ENCODE results near the gene PRIMA1.

PRIMA1 gene

DNA sequence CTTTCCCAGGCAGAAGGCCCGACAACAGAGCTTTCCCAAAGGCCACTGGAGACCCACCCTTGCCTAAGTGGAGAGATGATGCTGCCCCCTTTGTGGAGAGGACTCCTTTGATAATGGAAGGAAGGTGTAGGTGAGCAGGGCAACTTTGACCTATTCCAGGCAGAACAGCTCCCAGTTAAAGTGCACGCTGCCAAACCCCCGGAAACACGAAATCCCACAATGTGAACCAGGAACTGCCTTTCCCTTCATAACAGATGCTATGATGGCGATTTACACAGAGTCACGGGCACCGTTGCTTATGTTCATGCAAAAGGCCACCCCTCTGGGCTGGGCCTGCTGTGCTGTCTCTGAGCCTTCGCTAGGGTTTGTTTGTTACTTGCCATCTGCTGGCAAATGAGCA, 34.6 kb downstream of the PRIMA1 start:
- no peak for DNase-seq (ENCODE audit: low spot score)

DNA sequence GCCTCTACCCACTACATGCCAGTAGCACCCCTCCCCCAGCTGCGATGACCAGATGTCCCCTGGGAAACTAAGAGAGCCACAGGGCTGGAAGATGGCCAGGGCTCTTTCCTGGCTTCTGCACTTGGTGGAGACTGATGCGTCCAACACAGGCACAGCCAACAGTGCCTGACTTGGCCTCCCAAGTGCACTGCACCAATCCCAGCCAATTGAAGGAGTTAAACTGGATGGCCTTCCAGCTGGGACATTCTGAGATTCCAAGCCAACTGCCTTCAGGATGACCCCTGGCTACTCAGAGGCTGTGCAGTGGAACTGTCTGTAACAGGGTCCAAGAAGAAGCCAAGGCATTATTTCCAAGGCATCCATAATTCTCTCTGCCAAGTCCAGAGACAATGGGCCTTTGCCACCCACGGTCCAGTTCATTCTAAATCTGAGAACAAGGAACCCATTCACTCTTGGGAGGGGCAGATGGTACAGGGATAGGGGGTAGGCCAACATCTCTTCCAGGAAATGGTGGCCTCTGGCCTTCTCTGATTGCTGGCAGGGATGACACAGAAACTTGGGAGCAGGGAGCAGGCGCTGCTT, 35.2 kb downstream of the PRIMA1 start:
- DNase-seq (ENCODE audit: low spot score), result no peak

GRCh38 chr14:93751946-93752655, 36.2 kb downstream of the PRIMA1 start:
- no peak for DNase-seq (ENCODE audit: low spot score)

DNA sequence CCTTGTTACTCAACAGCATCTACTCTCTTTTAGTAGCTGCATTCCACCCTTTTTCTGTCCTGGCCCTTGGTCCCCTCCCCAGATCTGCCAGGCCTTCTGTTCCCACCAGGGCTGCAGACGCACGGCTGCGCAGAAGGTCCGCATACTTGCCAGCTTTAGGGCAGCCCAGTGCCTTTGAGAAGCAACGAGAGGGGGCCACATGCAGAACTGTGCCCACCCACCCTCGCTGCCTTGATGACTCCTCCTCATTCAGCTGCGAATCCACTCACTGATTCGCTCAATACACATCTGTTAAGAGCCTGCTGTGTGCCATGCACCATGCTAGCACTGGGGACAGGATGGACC, 39.2 kb downstream of the PRIMA1 start:
- no peak for DNase-seq (ENCODE audit: low spot score)

DNA sequence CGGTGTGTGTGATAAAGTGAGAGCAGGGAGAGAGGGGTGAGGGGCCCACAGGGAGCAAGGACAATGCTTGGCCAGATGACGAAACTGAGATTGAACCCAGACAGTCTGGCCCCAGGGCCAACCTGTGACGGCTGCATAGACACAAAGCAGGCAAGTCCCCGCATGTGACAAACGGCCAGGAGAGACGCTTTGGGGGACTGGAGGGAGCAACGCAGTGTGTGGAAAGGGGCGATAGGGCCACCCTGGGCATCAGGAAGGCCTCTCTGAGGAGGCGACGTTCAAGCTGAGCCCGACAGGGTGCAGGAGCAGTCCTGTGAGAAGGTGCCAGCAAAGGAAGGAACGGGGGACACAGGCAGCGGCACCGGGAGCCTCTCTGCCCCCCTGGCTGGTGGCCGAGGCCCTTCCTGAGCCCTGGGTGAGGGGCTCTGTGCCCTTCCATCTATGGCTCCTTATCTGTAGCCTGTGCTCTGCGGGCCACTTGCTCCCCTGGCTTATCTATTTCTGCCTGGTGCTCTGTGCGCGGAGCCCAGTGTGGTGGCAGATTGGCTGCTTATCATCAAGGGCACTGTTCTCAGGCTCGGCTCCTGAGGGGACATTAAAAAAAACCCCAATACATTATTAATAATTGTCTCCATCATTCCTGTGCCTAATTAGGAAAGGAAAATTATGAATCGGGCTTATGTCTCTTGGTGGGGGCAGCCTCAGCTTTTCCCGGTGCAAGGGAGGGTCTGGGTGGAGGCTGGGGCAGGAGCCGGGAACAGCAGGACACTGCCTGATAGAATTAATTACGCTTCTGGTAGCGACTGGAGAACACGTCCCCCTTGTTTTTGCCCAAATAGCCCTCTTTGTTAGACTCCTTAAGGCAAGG, 39.8 kb downstream of the PRIMA1 start:
- no peak for DNase-seq (ENCODE audit: low spot score)

DNA sequence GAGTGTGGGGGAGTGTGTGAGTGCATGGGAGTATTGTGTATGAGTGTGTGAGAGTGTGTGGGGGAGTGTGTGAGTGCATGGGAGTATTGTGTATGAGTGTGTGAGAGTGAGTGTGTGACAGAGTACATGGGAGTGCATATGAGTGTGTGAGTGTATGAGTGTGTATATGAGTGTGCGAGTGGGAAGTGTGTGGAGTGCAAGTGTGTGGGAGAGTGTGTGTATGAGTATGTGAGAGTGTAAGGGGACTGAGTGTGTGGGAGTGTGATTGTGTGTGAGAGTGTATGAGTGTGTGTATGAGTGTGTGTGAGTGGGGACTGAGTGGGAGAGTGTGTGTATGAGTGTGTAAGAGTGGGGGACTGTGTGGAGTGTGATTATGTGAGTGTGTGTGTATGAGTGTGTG, 40.7 kb downstream of the PRIMA1 start:
- no peak for DNase-seq (ENCODE audit: low spot score)

DNA sequence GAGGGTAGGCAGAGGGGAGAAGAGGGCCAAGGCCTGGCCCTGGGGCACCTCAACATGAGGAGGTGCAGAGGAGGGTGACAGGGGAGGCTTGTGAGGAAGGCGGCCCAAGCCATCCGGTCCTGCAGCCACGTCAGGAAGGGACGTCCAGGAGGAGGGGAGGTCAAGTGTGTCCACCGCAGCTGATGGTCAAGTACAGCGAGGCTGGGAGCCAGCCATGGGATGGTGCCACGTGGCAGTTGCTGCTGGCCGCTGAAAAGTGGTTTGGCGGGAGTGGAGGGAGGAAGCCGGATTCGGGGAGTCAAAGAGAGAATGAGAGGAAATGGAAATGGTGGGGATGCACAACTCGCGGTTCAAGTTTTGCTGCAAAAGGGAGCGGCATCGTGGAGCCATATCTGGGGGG, 41.2 kb downstream of the PRIMA1 start:
- no peak for DNase-seq (ENCODE audit: low spot score)

DNA sequence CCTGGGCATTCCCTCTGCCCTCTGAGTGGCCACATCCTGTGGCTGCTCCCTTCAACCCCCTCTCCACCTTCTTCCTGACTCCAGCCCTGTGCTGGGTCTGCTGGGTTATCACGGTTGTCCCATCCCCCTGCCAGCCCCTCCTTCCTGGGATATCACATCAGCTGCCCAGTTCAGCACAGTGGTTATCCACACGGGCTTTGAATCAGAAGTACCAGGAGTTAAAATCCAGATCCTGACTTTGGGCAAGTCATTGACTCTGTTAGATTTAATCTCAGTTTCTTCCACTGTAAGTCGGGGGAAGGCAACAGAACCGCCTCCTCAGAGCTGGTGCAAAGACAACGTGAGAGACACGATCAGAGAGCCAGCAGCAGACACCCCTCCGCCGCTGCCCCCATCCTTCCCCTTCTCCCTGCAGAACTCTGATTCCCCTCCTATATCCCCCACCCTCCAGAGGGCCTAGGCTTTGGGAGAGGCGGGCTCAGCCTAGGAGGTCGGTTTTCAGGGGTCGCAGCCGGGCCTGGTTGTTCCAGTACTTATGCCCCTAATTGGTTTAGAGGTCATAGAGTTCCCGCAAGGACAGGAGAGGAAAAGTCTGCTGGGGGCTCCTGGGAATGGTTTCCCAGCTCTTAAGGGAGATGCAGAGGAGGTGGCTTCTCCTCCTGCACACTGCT, 42.5 kb downstream of the PRIMA1 start:
- peak; percentile 49 for DNase-seq (ENCODE audit: low spot score)

GRCh38 chr14:93744876-93745275, 43.4 kb downstream of the PRIMA1 start:
- DNase-seq (ENCODE audit: low spot score), result no peak

DNA sequence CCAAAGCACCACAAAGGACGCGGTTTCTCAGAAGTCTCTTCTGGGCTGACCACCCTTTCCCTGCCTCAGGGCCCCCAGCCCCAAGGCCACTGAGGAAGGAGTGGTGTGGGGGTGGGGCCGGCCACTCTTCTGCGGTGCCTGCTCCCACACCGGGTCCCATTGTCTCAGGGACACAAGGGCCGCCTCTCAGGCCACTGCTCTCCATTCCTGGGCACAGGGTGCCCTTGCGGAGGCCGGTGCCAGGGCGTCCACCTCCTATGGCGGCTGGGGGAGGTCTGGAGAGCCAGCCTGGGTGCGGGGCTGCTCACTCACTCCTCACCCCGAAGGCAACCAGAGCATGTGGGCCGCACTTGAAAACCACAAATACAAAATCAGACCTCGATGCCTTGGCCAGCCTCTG, 44.1 kb downstream of the PRIMA1 start:
- DNase-seq (ENCODE audit: low spot score), result no peak

DNA sequence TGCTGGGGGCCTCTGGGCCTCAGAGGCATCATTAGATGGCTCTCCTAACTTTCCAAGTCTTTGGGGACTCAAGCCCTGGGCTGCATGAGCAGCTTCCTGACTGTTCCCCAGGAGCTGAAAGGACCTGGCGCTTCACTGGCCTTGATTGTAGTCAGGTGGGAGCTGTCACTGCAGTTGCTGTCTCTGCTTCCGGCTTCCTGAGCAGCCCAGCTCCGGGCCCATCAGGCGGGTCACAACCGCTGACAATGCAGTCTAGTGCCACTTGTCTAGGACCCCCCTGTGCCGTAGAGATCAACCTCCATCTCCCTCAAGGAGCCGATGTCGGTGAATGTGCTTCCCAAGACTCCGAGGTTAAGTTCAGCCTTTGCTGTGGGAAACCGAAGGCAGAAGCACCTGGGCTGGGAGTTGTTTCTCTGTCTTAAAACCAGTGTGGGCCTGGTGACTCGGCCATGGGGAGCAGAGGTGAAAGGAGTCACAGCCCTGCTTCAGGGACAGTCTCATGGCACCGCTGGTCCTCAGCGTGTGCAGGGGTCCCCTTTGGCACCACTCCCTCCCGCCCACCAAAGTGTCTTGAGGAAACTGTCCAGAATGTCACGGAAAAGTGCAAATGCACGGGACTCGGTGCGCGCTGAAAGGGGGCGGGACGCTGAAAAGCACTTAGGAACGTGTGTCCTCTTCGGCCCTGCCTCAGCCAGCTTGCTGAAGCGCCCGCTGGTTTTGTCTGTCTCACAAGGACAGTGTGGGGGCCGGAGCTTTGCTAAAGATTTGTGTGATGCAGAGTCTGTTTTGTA, 44.8 kb downstream of the PRIMA1 start:
- no peak for DNase-seq (ENCODE audit: low spot score)

DNA sequence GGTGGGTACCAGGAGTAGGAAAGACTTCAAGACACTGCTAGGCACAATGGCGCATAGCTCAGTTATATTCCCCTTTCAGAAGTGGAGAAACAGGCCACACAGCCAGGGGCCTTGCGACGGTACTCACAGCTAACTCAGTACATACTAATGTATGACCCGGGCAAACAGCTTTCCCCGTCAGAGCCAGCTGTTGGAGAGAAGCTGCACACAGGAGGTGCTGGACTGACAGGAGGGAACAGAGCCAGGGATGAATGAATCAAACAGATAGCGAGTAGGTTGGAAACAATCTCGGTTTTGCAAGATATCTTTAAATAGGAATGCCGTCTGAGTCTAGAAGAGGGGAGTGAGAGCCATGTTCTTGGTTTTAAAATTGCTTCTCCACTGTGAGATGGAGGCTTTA, 45.5 kb downstream of the PRIMA1 start:
- no peak for DNase-seq (ENCODE audit: low spot score)

GRCh38 chr14:93741556-93742230, 46.6 kb downstream of the PRIMA1 start:
- no peak for DNase-seq (ENCODE audit: low spot score)

- DNase-seq (ENCODE audit: low spot score), result no peak
Observed at GRCh38 chr14:93737634-93738033, 50.7 kb downstream of the PRIMA1 start.

DNA sequence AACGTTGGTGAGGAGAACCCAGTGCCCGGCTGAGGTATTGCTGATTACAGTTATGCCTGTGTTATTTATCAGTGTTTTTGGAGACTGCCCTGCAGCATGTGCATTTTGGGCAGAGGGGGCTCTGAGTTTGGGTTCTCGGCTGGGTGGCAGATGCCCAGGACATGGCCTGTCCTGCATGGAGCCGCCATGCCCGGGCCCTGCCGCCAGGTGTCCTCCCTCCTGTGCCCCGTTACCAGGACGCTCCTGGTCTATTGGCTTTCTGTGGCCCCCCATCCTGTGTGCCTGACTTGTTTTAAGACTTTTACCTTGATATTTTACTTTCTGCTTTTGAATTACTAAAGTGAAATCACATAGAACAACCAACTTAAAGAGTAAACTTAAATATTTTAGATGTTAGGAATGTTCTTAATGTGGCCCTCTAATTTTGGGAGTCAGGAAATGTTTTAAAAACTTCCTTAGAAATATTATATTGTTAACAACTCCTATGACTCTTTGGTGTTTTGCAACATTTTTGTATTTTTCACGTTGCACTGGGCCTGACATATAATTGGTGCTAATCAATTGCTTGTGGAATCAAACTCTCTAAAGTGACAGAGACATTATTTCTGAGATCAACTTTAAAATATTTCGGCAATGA, 51.8 kb downstream of the PRIMA1 start:
- no peak for DNase-seq (ENCODE audit: low spot score)

GRCh38 chr14:93735206-93735605, 53.1 kb downstream of the PRIMA1 start:
- no peak for DNase-seq (ENCODE audit: low spot score)

DNA sequence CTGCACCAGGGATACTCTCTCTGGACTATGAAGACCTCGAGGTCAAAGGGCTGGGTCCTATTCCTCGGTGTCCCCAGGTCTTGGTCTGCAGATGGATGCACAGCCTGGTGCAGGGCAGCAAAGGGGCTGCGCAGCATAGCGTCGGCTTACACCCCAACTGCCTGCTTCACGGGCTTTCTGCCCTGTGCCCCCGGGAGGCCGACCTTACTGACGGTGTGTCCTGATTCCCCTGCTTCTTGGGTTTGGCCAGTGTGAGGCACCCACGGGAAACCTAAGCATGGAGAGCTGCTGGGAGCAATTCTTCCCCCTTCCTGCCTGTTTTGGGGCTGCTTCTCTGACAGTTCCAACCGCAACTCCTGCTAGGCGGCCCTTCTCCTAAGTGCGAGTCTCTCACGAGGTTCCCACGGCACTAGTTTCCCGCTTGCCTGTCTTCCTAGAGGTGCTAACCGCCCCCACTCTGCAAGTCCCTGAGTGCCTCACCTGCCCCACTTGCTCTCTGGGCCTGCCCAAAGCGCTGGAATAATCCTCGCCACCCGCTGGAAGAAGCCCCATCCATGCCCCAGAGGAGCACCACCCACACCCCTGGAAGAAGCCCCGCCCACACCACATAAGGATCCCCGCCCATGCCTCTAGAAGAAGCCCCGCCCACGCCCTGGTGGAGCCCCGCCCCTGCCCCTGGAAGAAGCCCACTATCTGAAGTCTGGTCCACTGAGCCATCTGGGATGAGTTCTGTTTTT, 54.0 kb downstream of the PRIMA1 start:
- no peak for DNase-seq (ENCODE audit: low spot score)

DNA sequence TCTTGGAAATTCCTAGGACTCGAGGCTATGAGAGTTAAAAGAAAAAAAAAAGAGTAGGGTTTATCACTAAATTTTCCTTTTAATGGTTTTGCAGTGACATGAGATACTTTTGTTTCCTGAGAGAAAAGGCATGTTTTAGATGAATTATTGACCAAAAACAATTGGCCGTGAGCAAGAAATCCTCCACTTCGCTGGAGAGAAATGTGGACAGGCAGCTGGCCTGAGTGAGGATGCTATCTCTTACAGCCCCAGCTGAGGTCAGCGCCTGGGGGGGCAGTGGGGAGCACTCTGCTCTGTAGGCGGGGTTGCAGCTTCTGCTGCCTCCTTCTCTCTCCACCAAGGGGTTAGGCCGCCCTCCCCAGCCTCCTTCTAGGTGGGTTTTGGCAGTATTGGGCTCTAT, 54.7 kb downstream of the PRIMA1 start:
- DNase-seq (ENCODE audit: low spot score), result no peak

GRCh38 chr14:93733231-93733630, 55.1 kb downstream of the PRIMA1 start:
- DNase-seq (ENCODE audit: low spot score), result no peak

GRCh38 chr14:93732524-93732923, 55.8 kb downstream of the PRIMA1 start:
- no peak for DNase-seq (ENCODE audit: low spot score)

Measured in ecto neural progenitor cell (in vitro differentiated cells).